Stimulated activated naive B cell treated with anti-CD40 and anti-IgM and Interleukin-4, amounts not matched to agents 10 μg/mL and 1 μg/mL and 100 μg/mL, for 72 hours (primary cell): ENCODE data around the gene PLAGL2.
"Not testable (repeated sequence)": the region's sequence is repeated elsewhere in the genome, so short reads cannot be mapped to it uniquely, and the experiment has no call there.

Source experiments
- ATAC-seq, 2 donors: fragments of 150-1000 bp; cut with Tn5 transposase; replicated peaks; 2 replicates each; pipeline ENCODE4 v1.10.0; 2021; ENCODE audit warnings: moderate library complexity in 1 of 2
- DNase-seq: peaks from one replicate; pipeline ENCODE4 v3.0.0; 2021
- H3K27ac Mint-ChIP-seq: one replicate; pipeline ENCODE4 v1.8.0; 2022; ENCODE audit warnings: mild to moderate bottlenecking, mixed read lengths
- H3K27me3 Mint-ChIP-seq, 2 donors: one replicate each; pipeline ENCODE4 v1.8.0; 2022; ENCODE audit warnings: mixed read lengths in 2 of 2
- H3K36me3 Mint-ChIP-seq, 2 donors: one replicate each; pipeline ENCODE4 v1.8.0; 2022; ENCODE audit warnings: mixed read lengths in 2 of 2, mild to moderate bottlenecking in 1 of 2
- H3K4me1 Mint-ChIP-seq, 2 donors: one replicate each; pipeline ENCODE4 v1.8.0; 2022; ENCODE audit warnings: mixed read lengths in 2 of 2, mild to moderate bottlenecking in 1 of 2
- H3K4me3 Mint-ChIP-seq, 2 donors: one replicate each; pipeline ENCODE4 v1.8.0; 2022; ENCODE audit warnings: mild to moderate bottlenecking in 2 of 2, mixed read lengths in 2 of 2, moderate library complexity in 1 of 2
- H3K9me3 Mint-ChIP-seq, 2 donors: one replicate each; pipeline ENCODE4 v1.8.0; 2022; ENCODE audit warnings: mixed read lengths in 2 of 2, mild to moderate bottlenecking in 1 of 2

The PLAGL2 gene

GRCh38 chr20:32207626-32208498, at the start of gene PLAGL2, which contains the start of gene POFUT1:
Gene PLAGL2, minus strand, starts transcription at chr20:32207743. Its CDS starts 5,565 bp downstream, at chr20:32202178.
Gene POFUT1, plus strand, starts transcription at chr20:32207880. Its CDS starts 62 bp downstream, at chr20:32207942.
- ATAC-seq (peak; percentile 95 to 97), DNase-seq (peak; percentile 90)
- H3K9me3 Mint-ChIP-seq, result no peaks in the 10 kb centered on the region
- peaks cover 56 to 86% of the 10 kb centered on the region in 2 donors for H3K4me1 Mint-ChIP-seq
- H3K27ac Mint-ChIP-seq, result peak within 1 kb of the TSS; percentile 96
- no peaks in the 10 kb centered on the region for H3K27me3 Mint-ChIP-seq
- H3K4me3 Mint-ChIP-seq, result peak within 1 kb of the TSS; percentile 96 to 97
- peaks cover 22 to 59% of the 10 kb centered on the region in 2 donors for H3K36me3 Mint-ChIP-seq

- ATAC-seq, result peak; percentile 85 to 88
Observed at GRCh38 chr20:32252189-32252588, 44.6 kb upstream of the PLAGL2 start.

GRCh38 chr20:32251470-32251869, 43.9 kb upstream of the PLAGL2 start:
- Mint-ChIP-seq H3K36me3 (peaks cover 4 to 5% of the 10 kb centered on the region in 2 donors), H3K27me3 (no peaks in the 10 kb centered on the region), H3K4me3 (peak overlapping the region; percentile 3 to 21), H3K9me3 (peaks cover 5% of the 10 kb centered on the region in 2 donors), H3K27ac (peak overlapping the region; percentile 31), H3K4me1 (peaks cover 21 to 26% of the 10 kb centered on the region in 2 donors)
- ATAC-seq, result peak in 1 of 2 donors; percentile 1
- DNase-seq, result no peak

More at GRCh38 chr20:32252189-32252588, 44.6 kb upstream of the PLAGL2 start:
- Mint-ChIP-seq H3K4me3 (peak overlapping the region; percentile 42 to 54), H3K36me3 (peaks cover 4 to 5% of the 10 kb centered on the region in 2 donors), H3K4me1 (peaks cover 23 to 34% of the 10 kb centered on the region in 2 donors), H3K9me3 (peaks cover 5% of the 10 kb centered on the region in 2 donors), H3K27me3 (no peaks in the 10 kb centered on the region), H3K27ac (peak overlapping the region; percentile 92)
- peak; percentile 78 for DNase-seq

- DNase-seq (no peak), ATAC-seq (peak; percentile 46 to 51)
- Mint-ChIP-seq H3K9me3 (peaks cover 5% of the 10 kb centered on the region in 2 donors), H3K4me1 (peaks cover 21 to 25% of the 10 kb centered on the region in 2 donors), H3K4me3 (no peak overlapping the region), H3K27me3 (no peaks in the 10 kb centered on the region), H3K36me3 (peaks cover 4 to 5% of the 10 kb centered on the region in 2 donors), H3K27ac (no peak overlapping the region)
Observed at GRCh38 chr20:32249030-32249738, 41.6 kb upstream of the PLAGL2 start.

- H3K27ac Mint-ChIP-seq, result no peak overlapping the region
Observed at GRCh38 chr20:32248043-32248442, 40.5 kb upstream of the PLAGL2 start.

GRCh38 chr20:32246208-32246607, 38.7 kb upstream of the PLAGL2 start:
- not testable (repeated sequence) for H3K27ac Mint-ChIP-seq, ATAC-seq, H3K27me3 Mint-ChIP-seq, H3K36me3 Mint-ChIP-seq, DNase-seq, H3K4me1 Mint-ChIP-seq, H3K4me3 Mint-ChIP-seq, H3K9me3 Mint-ChIP-seq

More at GRCh38 chr20:32248043-32248442, 40.5 kb upstream of the PLAGL2 start:
- no peaks in the 10 kb centered on the region for H3K27me3 Mint-ChIP-seq
- H3K4me3 Mint-ChIP-seq, result no peak overlapping the region
- peaks cover 3 to 5% of the 10 kb centered on the region in 2 donors for H3K9me3 Mint-ChIP-seq
- peaks cover 16 to 25% of the 10 kb centered on the region in 2 donors for H3K4me1 Mint-ChIP-seq
- ATAC-seq (no peak), DNase-seq (no peak)
- H3K36me3 Mint-ChIP-seq, result peaks cover 4 to 5% of the 10 kb centered on the region in 2 donors

- H3K27me3 Mint-ChIP-seq, result no peaks in the 10 kb centered on the region
- peak overlapping the region; percentile 20 for H3K27ac Mint-ChIP-seq
Observed at GRCh38 chr20:32244959-32245358, 37.4 kb upstream of the PLAGL2 start.

GRCh38 chr20:32244150-32244823, 36.7 kb upstream of the PLAGL2 start:
- H3K4me1 Mint-ChIP-seq, result peaks cover 10 to 16% of the 10 kb centered on the region in 2 donors
- H3K9me3 Mint-ChIP-seq, result no peaks in the 10 kb centered on the region
- no peak for DNase-seq
- no peak overlapping the region for H3K4me3 Mint-ChIP-seq
- H3K27ac Mint-ChIP-seq, result peak overlapping the region; percentile 77
- ATAC-seq, result no peak
- H3K36me3 Mint-ChIP-seq, result no peaks in the 10 kb centered on the region
- no peaks in the 10 kb centered on the region for H3K27me3 Mint-ChIP-seq

More at GRCh38 chr20:32244959-32245358, 37.4 kb upstream of the PLAGL2 start:
- ATAC-seq, result no peak
- Mint-ChIP-seq H3K4me1 (peaks cover 8 to 13% of the 10 kb centered on the region in 2 donors), H3K36me3 (no peaks in the 10 kb centered on the region), H3K9me3 (no peaks in the 10 kb centered on the region), H3K4me3 (no peak overlapping the region)
- DNase-seq, result no peak

GRCh38 chr20:32241807-32242206, 34.3 kb upstream of the PLAGL2 start:
- Mint-ChIP-seq H3K36me3 (peaks cover 6 to 9% of the 10 kb centered on the region in 2 donors), H3K4me3 (no peak overlapping the region), H3K9me3 (no peaks in the 10 kb centered on the region), H3K27me3 (no peaks in the 10 kb centered on the region), H3K27ac (no peak overlapping the region), H3K4me1 (peaks cover 9 to 15% of the 10 kb centered on the region in 2 donors)
- ATAC-seq (no peak), DNase-seq (no peak)

- Mint-ChIP-seq H3K36me3 (peaks cover 15 to 18% of the 10 kb centered on the region in 2 donors), H3K27ac (peak overlapping the region; percentile 4), H3K9me3 (no peaks in the 10 kb centered on the region), H3K27me3 (no peaks in the 10 kb centered on the region), H3K4me1 (peaks cover 9 to 15% of the 10 kb centered on the region in 2 donors), H3K4me3 (no peak overlapping the region)
- no peak for ATAC-seq
- no peak for DNase-seq
Observed at GRCh38 chr20:32240205-32240604, 32.7 kb upstream of the PLAGL2 start.

GRCh38 chr20:32238483-32239425, 31.2 kb upstream of the PLAGL2 start:
- Mint-ChIP-seq H3K9me3 (no peaks in the 10 kb centered on the region), H3K4me1 (peaks cover 9 to 15% of the 10 kb centered on the region in 2 donors), H3K4me3 (no peak overlapping the region), H3K27me3 (no peaks in the 10 kb centered on the region), H3K27ac (no peak overlapping the region), H3K36me3 (peaks cover 26 to 29% of the 10 kb centered on the region in 2 donors)
- DNase-seq (no peak), ATAC-seq (no peak)

GRCh38 chr20:32237419-32237818, 29.9 kb upstream of the PLAGL2 start:
- H3K36me3 Mint-ChIP-seq, result peaks cover 38 to 43% of the 10 kb centered on the region in 2 donors
- H3K27ac Mint-ChIP-seq, result no peak overlapping the region
- H3K4me3 Mint-ChIP-seq, result no peak overlapping the region
- DNase-seq (no peak), ATAC-seq (no peak)
- peaks cover 21 to 28% of the 10 kb centered on the region in 2 donors for H3K4me1 Mint-ChIP-seq
- H3K9me3 Mint-ChIP-seq, result no peaks in the 10 kb centered on the region
- no peaks in the 10 kb centered on the region for H3K27me3 Mint-ChIP-seq

GRCh38 chr20:32236819-32237218, 29.3 kb upstream of the PLAGL2 start:
- no peak overlapping the region for H3K27ac Mint-ChIP-seq
- no peak for ATAC-seq
- peaks cover 41 to 47% of the 10 kb centered on the region in 2 donors for H3K36me3 Mint-ChIP-seq
- peaks cover 25 to 34% of the 10 kb centered on the region in 2 donors for H3K4me1 Mint-ChIP-seq
- H3K9me3 Mint-ChIP-seq, result no peaks in the 10 kb centered on the region
- H3K4me3 Mint-ChIP-seq, result no peak overlapping the region
- DNase-seq, result no peak
- no peaks in the 10 kb centered on the region for H3K27me3 Mint-ChIP-seq
